H1 (cell line): ENCODE data around the gene GARS1. TPM values are rescaled to one million over a fixed set of nuclear protein-coding genes. Genes with fewer than 3 reads are reported as not detected.

ENCODE experiments used
- CTCF ChIA-PET: fragments of 300-600 bp; sonication (Branson Sonifier 250); formaldehyde crosslinking; loops from one replicate; lab custom pipeline; 2021; ENCODE audit not compliant: partially characterized antibody; lab: Charles Lee
- POLR2A ChIA-PET: fragments of 300-600 bp; sonication (Branson Sonifier 250); formaldehyde crosslinking; loops from one replicate; lab custom pipeline; 2021; ENCODE audit warnings: inconsistent platforms; ENCODE audit not compliant: partially characterized antibody; lab: Charles Lee
- DNase-seq, 2 experiments: peaks; one replicate each; pipeline versions ENCODE4 v3.0.0 to v3.0.0-alpha.2; 2010 to 2022; ENCODE audit warnings: low spot score in 2 of 2, low read depth in 1 of 2, mixed read lengths in 1 of 2
- FAIRE-seq: peaks from 2 replicates; lab custom pipeline; 2011; peaks lifted over from hg19 to GRCh38; lab: Jason Lieb, UNC
- H2AFZ ChIP-seq: 2 replicates; pipeline ENCODE4 v1.8.1; 2012; ENCODE audit warnings: low read length, inconsistent platforms
- H2AK5ac ChIP-seq: 2 replicates; pipeline ENCODE4 v1.6.1; 2013; ENCODE audit warnings: low read depth, low read length
- H2BK120ac ChIP-seq: replicated peaks from 2 replicates; pipeline ENCODE3; 2013; ENCODE audit warnings: low read depth, low read length, inconsistent platforms
- H2BK12ac ChIP-seq: 2 replicates; pipeline ENCODE4 v1.6.1; 2013; ENCODE audit warnings: low read depth, low read length
- H2BK15ac ChIP-seq: 2 replicates; pipeline ENCODE4 v1.6.1; 2013; ENCODE audit warnings: low read length
- H2BK20ac ChIP-seq: 2 replicates; pipeline ENCODE4 v1.6.1; 2013; ENCODE audit warnings: low read length
- H2BK5ac ChIP-seq: 2 replicates; pipeline ENCODE4 v1.6.1; 2013; ENCODE audit warnings: low read depth, low read length
- H3K14ac ChIP-seq: 2 replicates; pipeline ENCODE4 v1.6.1; 2013; ENCODE audit warnings: inconsistent platforms; ENCODE audit not compliant: insufficient read length
- H3K18ac ChIP-seq: 2 replicates; pipeline ENCODE4 v1.6.1; 2013; ENCODE audit warnings: low read length; ENCODE audit errors: extremely low read depth
- H3K23ac ChIP-seq: 2 replicates; pipeline ENCODE4 v1.6.1; 2013; ENCODE audit warnings: inconsistent platforms; ENCODE audit not compliant: insufficient read length
- H3K23me2 ChIP-seq: 2 replicates; pipeline ENCODE4 v1.6.1; 2013; ENCODE audit warnings: low read depth, low read length
- H3K27ac ChIP-seq: 2 replicates; pipeline ENCODE4 v1.6.1; 2011; ENCODE audit warnings: low read depth, low read length, inconsistent platforms
- H3K27me3 ChIP-seq, 4 experiments: replicated peaks in 1 of 4; 1 replicate in 1 of 4; 2 replicates in 3 of 4; pipeline versions ENCODE4 v1.6.1 to v1.8.1; 2011 to 2013; ENCODE audit warnings: low read length in 3 of 4, mild to moderate bottlenecking in 3 of 4, inconsistent platforms in 2 of 4, mixed read lengths in 2 of 4, moderate library complexity in 1 of 4; ENCODE audit not compliant: control insufficient read depth in 3 of 4, insufficient read depth in 3 of 4; ENCODE audit errors: extremely low read depth in 1 of 4
- H3K36me3 ChIP-seq, 4 experiments: 2 replicates each; pipeline versions ENCODE4 v1.6.1 to v1.8.1; 2011 to 2013; ENCODE audit warnings: mild to moderate bottlenecking in 4 of 4, low read length in 3 of 4, moderate library complexity in 2 of 4, control low read depth in 1 of 4, inconsistent platforms in 1 of 4; ENCODE audit not compliant: insufficient read depth in 4 of 4, control insufficient read depth in 2 of 4
- H3K4ac ChIP-seq: replicated peaks from 2 replicates; pipeline ENCODE3; 2013; ENCODE audit warnings: low read length, low read depth, mixed read lengths, inconsistent platforms; ENCODE audit not compliant: insufficient read length
- H3K4me1 ChIP-seq, 4 experiments: replicated peaks in 1 of 4; 1 replicate in 1 of 4; 2 replicates in 3 of 4; pipeline versions ENCODE4 v1.6.1 to v1.8.1; 2011 to 2013; ENCODE audit warnings: low read length in 3 of 4, inconsistent platforms in 2 of 4, mixed read lengths in 1 of 4; ENCODE audit not compliant: insufficient read depth in 4 of 4, control insufficient read depth in 3 of 4
- H3K4me2 ChIP-seq, 2 experiments: 2 replicates each; pipeline versions ENCODE4 v1.6.1 to v1.8.1; 2011 to 2013; ENCODE audit warnings: low read depth in 2 of 2, low read length in 2 of 2, control low read depth in 1 of 2, inconsistent platforms in 1 of 2, mild to moderate bottlenecking in 1 of 2; ENCODE audit not compliant: insufficient read depth in 1 of 2
- H3K4me3 ChIP-seq, 4 experiments: fragments of 200-600, 300-600 bp in 1 of 4; sonication (generic), shearing (Covaris generic), sonication (Bioruptor Twin) in 1 of 4; 2 replicates each; pipeline versions ENCODE4 v1.5.1 to v1.8.1; 2011 to 2016; ENCODE audit warnings: low read length in 4 of 4, low read depth in 3 of 4, control low read depth in 2 of 4, inconsistent platforms in 2 of 4, mild to moderate bottlenecking in 2 of 4, mixed read lengths in 1 of 4, moderate library complexity in 1 of 4; ENCODE audit not compliant: insufficient read depth in 2 of 4; ENCODE audit errors: extremely low read depth in 1 of 4
- H3K56ac ChIP-seq: replicated peaks from 2 replicates; pipeline ENCODE3; 2013; ENCODE audit warnings: low read depth, mild to moderate bottlenecking, mixed read lengths, low read length, inconsistent platforms; ENCODE audit not compliant: insufficient read length
- H3K79me1 ChIP-seq: 2 replicates; pipeline ENCODE4 v1.6.1; 2013; ENCODE audit warnings: low read depth, low read length, control low read depth
- H3K79me2 ChIP-seq, 2 experiments: 2 replicates each; pipeline versions ENCODE4 v1.6.1 to v1.8.1; 2012 to 2013; ENCODE audit warnings: low read length in 2 of 2, mild to moderate bottlenecking in 2 of 2, inconsistent platforms in 1 of 2; ENCODE audit not compliant: insufficient read depth in 2 of 2, control insufficient read depth in 1 of 2
- H3K9ac ChIP-seq, 4 experiments: replicated peaks in 1 of 4; 1 replicate in 1 of 4; 2 replicates in 3 of 4; pipeline versions ENCODE4 v1.6.1 to v1.8.1; 2011 to 2013; ENCODE audit warnings: low read depth in 3 of 4, low read length in 3 of 4, control low read depth in 2 of 4, mild to moderate bottlenecking in 2 of 4, moderate library complexity in 2 of 4, inconsistent platforms in 1 of 4; ENCODE audit errors: extremely low read depth in 1 of 4
- H3K9me3 ChIP-seq, 2 experiments: 2 replicates each; pipeline versions ENCODE4 v1.6.1 to v1.8.1; 2012 to 2013; ENCODE audit warnings: mild to moderate bottlenecking in 2 of 2, moderate library complexity in 2 of 2, control low read depth in 1 of 2, inconsistent platforms in 1 of 2, low read depth in 1 of 2, low read length in 1 of 2, mixed read lengths in 1 of 2; ENCODE audit not compliant: insufficient read depth in 2 of 2
- H4K20me1 ChIP-seq, 2 experiments: replicated peaks in 1 of 2; 2 replicates each; pipeline versions ENCODE3 to v1.8.1; 2011 to 2013; ENCODE audit warnings: inconsistent platforms in 2 of 2, low read length in 2 of 2, mild to moderate bottlenecking in 1 of 2; ENCODE audit not compliant: insufficient read depth in 2 of 2, control insufficient read depth in 1 of 2
- H4K5ac ChIP-seq: 2 replicates; pipeline ENCODE4 v1.6.1; 2013; ENCODE audit warnings: low read length, low read depth, mixed read lengths, inconsistent platforms; ENCODE audit not compliant: insufficient read length
- H4K8ac ChIP-seq: 2 replicates; pipeline ENCODE4 v1.8.0; 2013; ENCODE audit warnings: mild to moderate bottlenecking, moderate library complexity, low read length, inconsistent platforms; ENCODE audit not compliant: insufficient read depth; ENCODE audit errors: extremely low read depth
- H4K91ac ChIP-seq: replicated peaks from 2 replicates; pipeline ENCODE3; 2013; ENCODE audit warnings: low read length, mixed read lengths, inconsistent platforms; ENCODE audit not compliant: insufficient read length
- BRCA1 ChIP-seq: IDR thresholded peaks from 2 replicates; pipeline ENCODE4 v1.6.1; 2012; ENCODE audit warnings: low read depth, low read length, improper control_type of control experiment
- EZH2 ChIP-seq: fragments of 200-600 bp; sonication (generic); IDR thresholded peaks from 2 replicates; pipeline ENCODE4 v1.7.1; 2012; ENCODE audit warnings: low read depth, mild to moderate bottlenecking, moderate library complexity, low read length, inconsistent platforms; ENCODE audit not compliant: severe bottlenecking
- JUN ChIP-seq: IDR thresholded peaks from 2 replicates; pipeline ENCODE4 v1.6.1; 2011; ENCODE audit warnings: low read depth, mild to moderate bottlenecking, improper control_type of control experiment, low read length
- PHF8 ChIP-seq: fragments of 200-600 bp; sonication (generic); conservative IDR thresholded peaks from 2 replicates; pipeline ENCODE4 v1.7.1; 2012; ENCODE audit warnings: low read depth, mild to moderate bottlenecking, inconsistent platforms, low read length, moderate library complexity
- SAP30 ChIP-seq: fragments of 300-600 bp; sonication (generic); IDR thresholded peaks from 2 replicates; pipeline ENCODE4 v1.7.1; 2012; ENCODE audit warnings: low read length, moderate library complexity, mild to moderate bottlenecking, inconsistent platforms; ENCODE audit not compliant: insufficient read depth, insufficient replicate concordance
- TEAD4 ChIP-seq: IDR thresholded peaks from 2 replicates; pipeline ENCODE4 v1.6.1; 2012; ENCODE audit warnings: low read depth, low read length, inconsistent platforms, mixed read lengths
- WGBS, 2 experiments: shearing (Covaris generic) in 1 of 2; methylation state at CpG; one replicate each; pipeline versions ENCODE4 v1.1.6 to v1.1.7; 2013 to 2015; ENCODE audit warnings: low lambda C conversion rate in 2 of 2, mixed read lengths in 2 of 2, inconsistent platforms in 1 of 2, low coverage in 1 of 2, missing lambda C conversion rate in 1 of 2; ENCODE audit not compliant: insufficient replicate concordance in 2 of 2, insufficient coverage in 1 of 2, insufficient read length in 1 of 2; ENCODE audit errors: extremely low coverage in 1 of 2, missing lambda C conversion rate in 1 of 2; 5-methylcytosine and 5-hydroxymethylcytosine counted together
- polyA plus RNA-seq, 7 experiments: library from polyadenylated mRNA; depleted of rRNA in 3 of 7; stranded (reverse) in 5 of 7; unstranded in 2 of 7; fragments of >200 nt in 5 of 7; fragments of 200-250 nt in 2 of 7; gene quantifications; 1 replicate in 5 of 7; 2 replicates in 1 of 7; 4 replicates in 1 of 7; pipeline versions ENCODE4 v1.2.1 to v1.2.3, GENCODE V29; 2011 to 2013; ENCODE audit warnings: missing spikeins in 2 of 7, mixed read lengths in 2 of 7
- total RNA-seq: library from RNA; stranded (reverse); fragmentation: NEBNext Ultra II Directional; extraction: Animal tissue kit (Norgen Biotek cat#: 25700); gene quantifications from 2 replicates; pipeline ENCODE4 v1.2.1, GENCODE V29; 2021
- TF ChIP-seq, protein P1 (sequence below): IDR thresholded peaks from 2 replicates; pipeline ENCODE4 v1.6.1; 2011; ENCODE audit warnings: low read length, improper control_type of control experiment
- TF ChIP-seq, protein P2 (sequence below): IDR thresholded peaks from 2 replicates; pipeline ENCODE4 v1.6.1; 2012; ENCODE audit warnings: low read length, inconsistent platforms
- TF ChIP-seq, protein P3 (sequence below): IDR thresholded peaks from 2 replicates; pipeline ENCODE4 v1.6.1; 2012; ENCODE audit warnings: inconsistent platforms

Gene GARS1
- total and polyA plus RNA-seq, 2 of the 8 experiments (the other 6 are each of a cell fraction or from before 2014, with no cell fraction given), result 270 to 476 TPM

DNA sequence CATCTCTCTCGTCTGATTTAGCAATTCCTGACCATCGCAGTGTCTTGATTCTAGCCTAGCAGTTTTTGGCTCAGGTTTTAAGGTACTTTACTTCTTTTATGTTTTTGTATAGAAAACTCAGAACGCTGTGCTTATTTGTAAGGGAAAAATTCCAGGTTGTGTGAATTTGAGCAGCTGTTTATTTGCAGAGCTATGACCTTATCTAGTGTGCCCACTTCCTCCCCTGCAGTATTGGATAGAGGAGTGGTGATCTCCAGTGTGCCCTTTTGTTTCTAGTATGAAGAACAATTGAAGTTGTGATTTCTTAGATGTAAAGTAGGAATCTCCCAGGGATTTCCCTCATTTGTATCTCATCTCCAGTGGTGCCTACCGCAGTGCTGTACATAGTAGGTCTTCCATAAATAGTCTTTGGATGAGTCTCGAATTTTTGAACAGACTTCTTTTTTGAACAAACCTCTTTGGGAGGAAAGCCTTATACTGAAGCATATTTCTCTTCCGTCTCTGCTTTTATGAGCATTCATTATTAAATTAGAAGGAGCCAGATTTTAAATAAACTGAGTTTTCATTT is 40.0 kb downstream of the GARS1 start:
- Histone ChIP-seq H3K9ac (no peak overlapping the region), H2BK12ac (no peak overlapping the region), H3K4ac (no peak overlapping the region), H2BK120ac (no peak overlapping the region), H2AK5ac (no peak overlapping the region), H4K5ac (no peak overlapping the region), H2BK20ac (no peak overlapping the region), H3K23me2 (no peaks in the 10 kb centered on the region; the same call in 1 of the 2 replicates), H3K9me3 (no peaks in the 10 kb centered on the region), H3K14ac (no peak overlapping the region), H3K18ac (no peak overlapping the region), H3K36me3 (peaks cover 26 to 65% (median 50%) of the 10 kb centered on the region in 4 experiments), H3K4me3 (no peak overlapping the region), H3K56ac (no peak overlapping the region), H4K91ac (no peak overlapping the region), H4K20me1 (peaks cover 2 to 8% of the 10 kb centered on the region in 2 experiments), H3K4me1 (no peaks in the 10 kb centered on the region), H3K4me2 (no peak overlapping the region), H2AFZ (no peak overlapping the region), H3K79me1 (no peaks in the 10 kb centered on the region; the same call in 1 of the 2 replicates), H3K79me2 (no peaks in the 10 kb centered on the region; a peak in 1 of 4 replicates), H2BK15ac (no peak overlapping the region), H3K27ac (no peak overlapping the region), H2BK5ac (no peak overlapping the region), H3K23ac (no peak overlapping the region), H4K8ac (no peak overlapping the region), H3K27me3 (no peaks in the 10 kb centered on the region)
- no peak for FAIRE-seq
- POLR2A ChIA-PET, result interaction anchor here (0.9 to 13.7 kb wide), 15 partner anchors 9 to 92 kb away, joined by 3 to 217 read pairs (median 4); no protein-coding TSS in a partner anchor
- DNase-seq, result no peak
- CTCF ChIA-PET, result interaction anchor here (0.7 to 1.9 kb wide), 4 partner anchors 19 to 106 kb away, joined by 3 to 9 read pairs (median 4); no protein-coding TSS in a partner anchor
- 82% methylated on average over 6 of the region's 6 CpGs; no CpG with 5 or more reads in 1 of the 2 experiments for WGBS, 2 experiments
- TF ChIP-seq BRCA1 (no peak), SAP30 (no peak), PHF8 (no peak), TEAD4 (no peak), JUN (no peak), EZH2 (no peak)
- TF ChIP-seq, protein P1, sequence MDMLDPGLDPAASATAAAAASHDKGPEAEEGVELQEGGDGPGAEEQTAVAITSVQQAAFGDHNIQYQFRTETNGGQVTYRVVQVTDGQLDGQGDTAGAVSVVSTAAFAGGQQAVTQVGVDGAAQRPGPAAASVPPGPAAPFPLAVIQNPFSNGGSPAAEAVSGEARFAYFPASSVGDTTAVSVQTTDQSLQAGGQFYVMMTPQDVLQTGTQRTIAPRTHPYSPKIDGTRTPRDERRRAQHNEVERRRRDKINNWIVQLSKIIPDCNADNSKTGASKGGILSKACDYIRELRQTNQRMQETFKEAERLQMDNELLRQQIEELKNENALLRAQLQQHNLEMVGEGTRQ, result no peak
- TF ChIP-seq, protein P2, sequence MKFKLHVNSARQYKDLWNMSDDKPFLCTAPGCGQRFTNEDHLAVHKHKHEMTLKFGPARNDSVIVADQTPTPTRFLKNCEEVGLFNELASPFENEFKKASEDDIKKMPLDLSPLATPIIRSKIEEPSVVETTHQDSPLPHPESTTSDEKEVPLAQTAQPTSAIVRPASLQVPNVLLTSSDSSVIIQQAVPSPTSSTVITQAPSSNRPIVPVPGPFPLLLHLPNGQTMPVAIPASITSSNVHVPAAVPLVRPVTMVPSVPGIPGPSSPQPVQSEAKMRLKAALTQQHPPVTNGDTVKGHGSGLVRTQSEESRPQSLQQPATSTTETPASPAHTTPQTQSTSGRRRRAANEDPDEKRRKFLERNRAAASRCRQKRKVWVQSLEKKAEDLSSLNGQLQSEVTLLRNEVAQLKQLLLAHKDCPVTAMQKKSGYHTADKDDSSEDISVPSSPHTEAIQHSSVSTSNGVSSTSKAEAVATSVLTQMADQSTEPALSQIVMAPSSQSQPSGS, result no peak
- TF ChIP-seq, protein P3, sequence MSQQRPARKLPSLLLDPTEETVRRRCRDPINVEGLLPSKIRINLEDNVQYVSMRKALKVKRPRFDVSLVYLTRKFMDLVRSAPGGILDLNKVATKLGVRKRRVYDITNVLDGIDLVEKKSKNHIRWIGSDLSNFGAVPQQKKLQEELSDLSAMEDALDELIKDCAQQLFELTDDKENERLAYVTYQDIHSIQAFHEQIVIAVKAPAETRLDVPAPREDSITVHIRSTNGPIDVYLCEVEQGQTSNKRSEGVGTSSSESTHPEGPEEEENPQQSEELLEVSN, result no peak
